Measurements from ENCODE around the gene SPATA17. TPM values are rescaled to one million over a fixed set of nuclear protein-coding genes. Genes with fewer than 3 reads are reported as not detected.
"Not testable (repeated sequence)": the region's sequence is repeated elsewhere in the genome, so short reads cannot be mapped to it uniquely, and the experiment has no call there.

Gene SPATA17
- total RNA-seq, 2 donors from 2014 or later: 0.25 to 0.27 TPM

- intact Hi-C loops (cut with DNase I, micrococcal nuclease): no loop called here
- ATAC-seq (no peak), DNase-seq (no peak)
Observed at GRCh38 chr1:217668351-217668940, 37.3 kb downstream of the SPATA17 start.

GRCh38 chr1:217673387-217673786, 42.2 kb downstream of the SPATA17 start:
- intact Hi-C loops (cut with DNase I, micrococcal nuclease): no loop called here
- DNase-seq (no peak), ATAC-seq (no peak)

DNA sequence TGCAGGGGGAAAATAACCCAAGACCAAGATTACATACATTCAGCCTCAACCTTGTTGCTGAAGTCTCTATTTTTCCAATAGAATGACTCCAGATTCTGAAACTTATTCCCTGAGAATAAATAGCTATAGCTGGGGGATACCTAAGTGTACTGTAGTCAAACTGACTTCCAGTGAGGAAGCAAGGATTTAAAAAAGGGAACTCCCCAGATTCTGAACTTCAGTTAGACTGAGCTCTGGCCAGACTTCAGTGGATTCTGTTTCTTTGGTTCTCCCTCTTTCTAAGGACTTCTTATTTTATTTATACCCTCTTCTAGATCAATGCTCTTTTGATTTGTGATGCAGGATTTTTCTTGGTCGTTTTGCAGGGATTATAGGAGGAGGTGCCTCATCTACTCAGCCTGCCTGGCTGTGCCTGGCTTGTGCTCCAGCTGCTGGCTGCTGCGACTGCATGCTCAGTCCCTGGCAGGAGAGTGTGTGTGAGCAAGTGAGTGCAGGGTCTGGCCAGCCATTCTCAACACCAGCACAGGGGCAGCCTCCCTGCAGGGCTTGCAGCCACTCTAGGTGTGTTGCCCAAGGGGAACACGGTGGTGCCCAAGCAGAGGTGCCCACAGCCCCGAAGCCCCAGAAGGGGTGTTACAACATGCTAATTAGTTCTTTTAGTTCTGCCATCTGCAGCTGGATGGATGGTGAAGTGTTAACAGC, 43.0 kb downstream of the SPATA17 start:
- DNase-seq (no peak), ATAC-seq (no peak)
- intact Hi-C loops (cut with DNase I, micrococcal nuclease): no loop called here

GRCh38 chr1:217681806-217682205, 50.7 kb downstream of the SPATA17 start:
- DNase-seq: no peak
- intact Hi-C loops (cut with DNase I, micrococcal nuclease): no loop called here
- no peak for ATAC-seq

DNA sequence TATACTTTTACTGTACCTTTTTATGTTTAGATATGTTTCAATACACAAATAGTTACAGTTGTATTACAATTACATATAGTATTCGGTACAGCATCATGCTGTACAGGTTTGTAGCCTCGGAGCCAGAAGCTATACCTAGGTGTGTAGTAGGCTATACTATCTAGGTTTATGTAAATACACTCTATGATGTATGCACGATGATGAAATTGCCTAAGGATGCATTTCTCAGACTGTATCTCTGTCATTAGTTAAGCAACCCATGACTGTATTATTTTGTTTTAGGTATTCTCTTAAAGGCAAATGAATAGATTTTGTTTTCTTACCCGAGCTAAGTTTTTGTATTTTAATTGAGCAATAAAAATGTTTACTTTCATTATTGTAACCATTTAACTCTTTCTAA, 56.4 kb downstream of the SPATA17 start:
- intact Hi-C loops (cut with DNase I, micrococcal nuclease): no loop called here
- no peak for ATAC-seq
- DNase-seq: no peak

GRCh38 chr1:217696140-217696539, 65.0 kb downstream of the SPATA17 start:
- ATAC-seq; intact Hi-C loops (cut with DNase I, micrococcal nuclease); DNase-seq: not testable (repeated sequence)

- ATAC-seq: no peak
- DNase-seq: no peak
- intact Hi-C loops (cut with DNase I, micrococcal nuclease): no loop called here
Observed at GRCh38 chr1:217703326-217703725, 72.2 kb downstream of the SPATA17 start.

GRCh38 chr1:217712925-217713597, 81.9 kb downstream of the SPATA17 start:
- intact Hi-C loops (cut with DNase I, micrococcal nuclease): no loop called here
- no peak for ATAC-seq
- DNase-seq: no peak

GRCh38 chr1:217715681-217716080, 84.5 kb downstream of the SPATA17 start:
- DNase-seq (no peak), ATAC-seq (no peak)
- intact Hi-C loops (cut with DNase I, micrococcal nuclease): no loop called here

DNA sequence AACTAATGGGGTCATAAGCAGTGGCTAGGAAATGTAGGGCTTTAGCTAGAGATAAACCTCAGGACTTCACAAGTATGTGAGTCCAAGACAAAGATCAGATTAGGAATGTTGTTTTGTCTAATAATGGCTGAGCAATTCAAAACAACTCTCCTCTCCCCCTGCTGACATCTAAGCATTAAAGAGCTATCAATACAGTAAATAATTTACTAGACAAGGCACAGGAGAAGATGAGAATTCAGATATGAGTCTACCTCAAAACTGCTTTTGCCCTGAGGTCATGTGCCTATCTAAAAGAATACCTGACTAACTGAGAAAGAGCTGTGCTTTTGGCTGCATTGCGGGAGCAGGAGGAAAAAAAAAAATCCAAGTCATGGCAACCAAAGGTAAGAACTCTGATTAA, 86.8 kb downstream of the SPATA17 start:
- no peak for DNase-seq
- no peak for ATAC-seq
- intact Hi-C loops (cut with DNase I, micrococcal nuclease): no loop called here

- no peak for DNase-seq
- intact Hi-C loops (cut with DNase I, micrococcal nuclease): no loop called here
Observed at GRCh38 chr1:217718873-217719272, 87.7 kb downstream of the SPATA17 start.

GRCh38 chr1:217721692-217722091, 90.5 kb downstream of the SPATA17 start:
- intact Hi-C loops (cut with DNase I, micrococcal nuclease): no loop called here
- ATAC-seq (no peak), DNase-seq (no peak)

More at GRCh38 chr1:217718873-217719272, 87.7 kb downstream of the SPATA17 start:
- no peak for ATAC-seq

GRCh38 chr1:217734973-217735372, 103.8 kb downstream of the SPATA17 start:
- DNase-seq (no peak), ATAC-seq (no peak)
- intact Hi-C loops (cut with DNase I, micrococcal nuclease): no loop called here

GRCh38 chr1:217747156-217747769, 116.1 kb downstream of the SPATA17 start:
- no peak for ATAC-seq
- intact Hi-C loops (cut with DNase I, micrococcal nuclease): no loop called here
- no peak for DNase-seq

DNA sequence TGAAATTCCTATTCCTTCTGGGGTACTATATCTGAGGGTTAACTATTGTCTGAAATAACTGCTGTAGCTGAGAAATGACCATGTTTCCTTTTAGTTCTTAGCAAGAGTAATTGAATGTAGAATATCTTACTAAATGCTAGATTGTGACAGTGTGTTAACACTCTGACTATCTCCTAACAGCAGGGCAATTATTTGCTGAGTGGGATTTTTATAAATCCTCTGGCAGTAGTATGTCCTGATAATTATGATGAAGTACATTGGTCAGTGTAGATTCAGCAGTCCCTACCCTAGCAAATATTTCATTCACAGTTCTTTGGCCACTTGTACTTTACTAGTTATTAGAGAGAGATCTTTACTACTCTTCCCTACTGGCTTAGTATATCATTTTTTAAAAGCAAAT, 138.6 kb downstream of the SPATA17 start:
- ATAC-seq (no peak), DNase-seq (no peak)
- intact Hi-C loops (cut with DNase I, micrococcal nuclease): no loop called here

DNA sequence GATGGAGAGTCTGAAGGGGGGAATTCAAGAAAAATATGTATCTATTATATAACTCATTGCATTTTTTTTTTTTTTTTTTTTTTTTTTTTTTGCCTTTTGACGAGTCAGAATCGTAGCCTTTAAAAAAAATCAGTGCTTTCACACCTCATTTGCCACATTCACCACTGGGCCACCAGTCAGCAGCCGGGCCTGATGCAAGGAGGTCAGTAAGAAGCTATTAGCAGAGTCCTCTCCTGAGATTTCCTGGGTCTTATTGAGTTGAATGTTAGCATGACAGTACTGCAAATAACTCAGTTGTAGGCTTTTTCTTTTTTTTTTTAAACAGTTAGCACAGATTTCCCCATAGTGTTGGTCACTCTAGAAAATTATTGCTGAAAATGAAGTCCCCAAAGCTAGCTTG, 139.8 kb downstream of the SPATA17 start:
- intact Hi-C loops (cut with DNase I, micrococcal nuclease): no loop called here
- ATAC-seq: no peak
- no peak for DNase-seq

GRCh38 chr1:217776693-217777092, 145.5 kb downstream of the SPATA17 start:
- intact Hi-C loops (cut with DNase I, micrococcal nuclease): no loop called here
- ATAC-seq (no peak), DNase-seq (no peak)

- no peak for DNase-seq
- intact Hi-C loops (cut with DNase I, micrococcal nuclease): no loop called here
- no peak for ATAC-seq
Observed at GRCh38 chr1:217781056-217781455, 149.9 kb downstream of the SPATA17 start.

DNA sequence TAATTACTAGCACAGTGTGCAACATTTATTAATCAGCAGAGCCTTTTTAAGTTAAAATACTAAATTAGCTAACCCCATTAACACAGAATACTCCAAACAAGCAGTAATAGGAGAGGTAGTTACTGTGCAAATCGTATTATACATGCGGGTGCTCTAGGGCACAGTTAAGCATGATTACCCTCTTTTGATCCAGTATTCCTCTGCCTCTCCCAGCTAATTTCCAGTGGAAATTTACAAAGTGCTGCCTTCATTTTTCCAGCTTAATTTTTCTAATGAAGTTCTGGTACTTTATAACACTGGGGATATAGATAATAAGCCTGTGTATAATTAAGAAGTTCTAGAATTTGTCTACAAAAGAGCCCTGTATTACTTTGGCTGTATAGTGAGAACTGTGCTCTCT, 159.9 kb downstream of the SPATA17 start:
- DNase-seq (no peak), ATAC-seq (no peak)
- intact Hi-C loops (cut with DNase I, micrococcal nuclease): no loop called here

DNA sequence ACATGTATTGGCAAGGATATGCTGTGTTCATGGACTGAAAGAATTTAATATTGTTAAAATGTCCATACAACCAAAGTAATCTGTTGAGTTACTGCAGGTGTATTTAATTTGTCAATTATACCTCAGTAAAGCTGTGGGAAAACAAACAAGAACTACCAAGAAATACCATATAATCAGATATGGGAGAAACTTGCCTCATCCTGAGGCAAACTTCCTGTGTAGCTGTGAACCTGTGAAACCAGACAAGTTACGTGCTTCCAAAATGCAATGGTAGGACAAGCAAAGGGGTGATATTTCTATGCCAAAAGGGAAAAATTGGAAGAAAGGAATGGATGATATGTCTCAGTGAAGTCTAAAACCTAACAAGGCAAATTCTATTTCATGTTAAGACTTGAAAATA, 174.6 kb downstream of the SPATA17 start:
- DNase-seq: no peak
- ATAC-seq: no peak
- intact Hi-C loops (cut with DNase I, micrococcal nuclease): no loop called here

Measured in left colon (tissue), 2 donors.